GM12801 (cell line): ENCODE results near the gene IL1RAPL2.

Experiments used
- TF ChIP-seq, protein P1 (sequence below): IDR thresholded peaks from one replicate; pipeline ENCODE4 v1.5.1; 2011; ENCODE audit warnings: control low read depth; ENCODE audit not compliant: insufficient read length; ENCODE audit errors: extremely low read depth

Gene IL1RAPL2

DNA sequence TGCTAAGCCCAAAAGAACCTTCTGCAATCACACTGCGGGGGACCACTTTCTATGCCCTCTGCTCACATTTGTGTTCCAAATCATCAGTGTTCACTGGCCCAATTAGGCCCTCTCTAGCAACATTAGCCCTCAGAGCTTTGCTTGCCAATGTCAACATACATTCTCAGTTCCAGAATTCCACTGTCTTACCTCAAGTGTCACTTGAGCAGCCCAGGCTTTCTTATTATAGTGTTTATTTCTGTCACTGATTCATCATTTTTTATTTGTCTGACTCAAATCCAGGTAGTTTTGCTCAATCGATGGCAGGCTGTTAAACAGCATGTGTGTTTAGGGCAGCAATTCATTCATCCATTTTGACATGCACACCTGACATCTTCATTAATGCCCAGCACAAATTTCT lies 363.3 kb downstream of the IL1RAPL2 start:
- TF ChIP-seq, protein P1, sequence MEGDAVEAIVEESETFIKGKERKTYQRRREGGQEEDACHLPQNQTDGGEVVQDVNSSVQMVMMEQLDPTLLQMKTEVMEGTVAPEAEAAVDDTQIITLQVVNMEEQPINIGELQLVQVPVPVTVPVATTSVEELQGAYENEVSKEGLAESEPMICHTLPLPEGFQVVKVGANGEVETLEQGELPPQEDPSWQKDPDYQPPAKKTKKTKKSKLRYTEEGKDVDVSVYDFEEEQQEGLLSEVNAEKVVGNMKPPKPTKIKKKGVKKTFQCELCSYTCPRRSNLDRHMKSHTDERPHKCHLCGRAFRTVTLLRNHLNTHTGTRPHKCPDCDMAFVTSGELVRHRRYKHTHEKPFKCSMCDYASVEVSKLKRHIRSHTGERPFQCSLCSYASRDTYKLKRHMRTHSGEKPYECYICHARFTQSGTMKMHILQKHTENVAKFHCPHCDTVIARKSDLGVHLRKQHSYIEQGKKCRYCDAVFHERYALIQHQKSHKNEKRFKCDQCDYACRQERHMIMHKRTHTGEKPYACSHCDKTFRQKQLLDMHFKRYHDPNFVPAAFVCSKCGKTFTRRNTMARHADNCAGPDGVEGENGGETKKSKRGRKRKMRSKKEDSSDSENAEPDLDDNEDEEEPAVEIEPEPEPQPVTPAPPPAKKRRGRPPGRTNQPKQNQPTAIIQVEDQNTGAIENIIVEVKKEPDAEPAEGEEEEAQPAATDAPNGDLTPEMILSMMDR, result no peak

DNA sequence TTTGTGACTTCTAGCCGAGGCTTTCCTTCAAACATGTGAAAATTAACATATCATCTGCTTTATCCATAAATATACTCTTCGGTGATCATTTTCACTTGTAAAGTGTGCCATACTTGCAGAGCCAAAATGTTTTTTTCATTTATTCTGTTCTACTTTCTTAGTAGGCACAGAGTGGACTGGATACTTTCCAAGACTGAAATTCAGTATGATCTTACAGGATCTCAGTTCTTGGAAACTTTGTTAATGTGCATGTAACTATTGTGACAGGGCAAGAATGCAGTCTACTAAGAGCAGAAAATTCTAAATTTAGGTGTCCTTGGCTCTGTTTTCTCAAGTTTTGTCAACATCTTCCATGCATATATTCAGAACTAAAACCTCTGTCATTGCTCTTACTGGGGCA lies 369.6 kb downstream of the IL1RAPL2 start:
- TF ChIP-seq, protein P1, result no peak

DNA sequence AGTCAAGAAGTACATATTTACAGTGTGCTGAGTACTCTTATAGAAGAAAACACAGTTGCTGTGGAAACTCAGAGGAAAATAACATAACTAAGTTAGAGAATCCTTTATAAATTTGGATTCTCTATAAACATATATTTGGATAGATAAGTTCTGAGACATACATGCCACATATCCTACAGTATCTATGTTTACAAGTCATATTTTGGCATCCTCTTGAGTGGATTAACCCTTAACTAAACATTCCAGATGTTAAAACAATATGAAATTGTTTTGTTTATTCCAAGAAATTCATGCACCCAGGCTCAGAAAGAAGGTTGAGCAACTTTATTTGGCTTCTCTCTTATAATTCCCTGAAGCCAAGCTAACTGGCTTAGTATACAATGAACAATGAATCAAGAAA lies 387.3 kb downstream of the IL1RAPL2 start:
- TF ChIP-seq, protein P1, result no peak

DNA sequence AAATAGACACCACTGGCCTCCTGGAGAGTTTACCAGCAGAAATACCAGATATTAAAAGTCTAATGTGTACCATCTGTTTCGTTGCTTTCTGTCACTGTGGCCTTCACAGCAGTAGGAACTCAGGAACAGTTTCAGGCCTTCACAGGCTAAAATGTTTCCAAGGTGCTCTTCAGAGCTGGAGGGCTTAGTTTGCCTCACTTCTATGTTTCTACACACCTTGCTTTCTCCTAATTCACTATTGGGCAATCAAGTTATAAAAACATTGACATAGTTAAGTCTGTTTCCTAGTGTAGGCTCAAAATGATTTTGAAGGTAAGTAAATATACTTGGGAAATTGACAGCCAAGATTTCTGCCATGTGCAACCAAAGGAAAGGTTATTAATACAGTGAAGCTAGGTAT lies 395.9 kb downstream of the IL1RAPL2 start:
- TF ChIP-seq, protein P1, result no peak

DNA sequence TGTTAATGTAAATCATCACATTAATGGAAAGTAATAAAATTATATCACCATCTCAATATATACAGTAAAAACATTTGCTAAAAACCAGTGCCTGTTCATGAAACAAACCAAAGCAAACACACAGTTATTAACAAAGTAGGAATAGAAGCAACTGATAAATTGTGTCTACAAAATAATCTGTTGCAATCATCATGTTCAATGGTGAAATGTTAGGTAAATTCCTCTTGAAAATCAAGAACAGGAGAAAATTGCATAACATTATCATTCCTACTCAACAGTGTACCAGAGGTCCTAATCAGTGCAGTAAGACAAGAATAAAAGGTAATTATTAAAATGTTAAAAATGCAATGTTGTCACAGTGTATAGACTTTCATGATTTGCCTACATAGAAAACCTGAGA lies 402.2 kb downstream of the IL1RAPL2 start:
- TF ChIP-seq, protein P1, result no peak

DNA sequence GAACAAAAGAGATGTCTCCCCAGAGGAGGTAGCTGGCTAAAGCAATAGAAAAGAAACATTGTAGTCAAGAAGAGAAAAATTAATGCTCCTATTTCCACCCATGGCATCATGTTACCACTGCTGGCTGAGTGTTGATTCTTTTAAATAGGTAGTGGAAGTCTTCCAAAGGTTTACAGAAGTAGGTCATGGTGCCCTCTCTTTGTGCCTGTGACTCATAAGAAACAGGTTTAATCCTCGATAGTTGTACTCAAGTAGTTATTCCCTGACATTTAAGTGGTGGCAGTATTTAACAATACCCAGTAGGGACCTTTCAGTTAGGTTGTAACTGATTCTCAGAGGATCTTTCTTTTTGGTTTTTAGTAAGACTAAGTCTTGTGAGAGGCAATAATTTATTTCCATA lies 406.7 kb downstream of the IL1RAPL2 start:
- TF ChIP-seq, protein P1, result no peak

DNA sequence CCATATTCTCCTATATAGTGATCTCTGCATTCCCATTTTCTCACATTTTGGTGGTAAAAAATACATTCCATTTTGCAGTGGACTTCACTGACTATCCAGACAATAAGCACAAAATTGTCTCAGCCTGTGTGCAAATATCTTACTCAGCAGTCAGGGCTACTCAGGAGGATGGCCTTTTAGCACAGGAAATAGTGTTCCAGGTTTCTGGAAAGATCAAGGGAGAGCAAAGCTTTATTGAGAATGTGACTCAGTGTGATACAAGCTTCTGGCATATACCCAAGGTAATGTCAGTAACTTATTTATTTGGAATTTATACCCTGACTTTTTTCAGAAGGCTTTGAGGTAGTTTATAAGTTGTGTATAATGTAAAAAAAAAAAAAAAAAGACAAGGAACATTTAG lies 421.1 kb downstream of the IL1RAPL2 start:
- TF ChIP-seq, protein P1, result no peak

DNA sequence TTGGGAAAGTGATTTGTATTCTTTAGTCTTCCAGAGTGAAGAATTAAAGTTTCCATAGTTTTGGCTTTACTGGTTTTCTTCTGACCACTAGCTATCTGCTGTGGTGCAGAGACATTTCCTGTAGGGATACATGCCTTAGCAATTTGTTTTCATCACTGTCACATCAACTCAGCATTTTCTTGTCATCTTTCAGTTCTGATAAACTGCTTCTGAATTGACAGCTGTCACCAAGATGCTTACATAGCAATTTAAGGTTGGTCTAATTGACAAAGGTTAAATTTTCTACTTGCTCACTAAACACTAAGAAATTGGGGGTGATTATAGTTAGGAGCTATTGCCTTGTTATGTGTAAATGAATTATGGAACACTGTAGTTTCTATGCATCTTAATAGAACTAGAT lies 422.0 kb downstream of the IL1RAPL2 start:
- TF ChIP-seq, protein P1, result no peak
